ENCODE measurements around the gene STIM1. TPM values are rescaled to one million over a fixed set of nuclear protein-coding genes. Genes with fewer than 3 reads are reported as not detected.

The STIM1 gene
- total and polyA plus RNA-seq, 4 donors: 12.1 to 56.4 (median 41.2) TPM

- Histone ChIP-seq H3K27me3 (ENCODE audit: control insufficient read depth in 3 of 3, insufficient read depth in 3 of 3, low read length in 2 of 3) (no peaks in the 10 kb centered on the region), H3K4me3 (no peak overlapping the region), H3K36me3 (ENCODE audit: control insufficient read depth in 4 of 4, insufficient read depth in 4 of 4, low read length in 4 of 4) (peaks cover 0 to 12% (median 2%) of the 10 kb centered on the region in 4 donors), H3K9ac (ENCODE audit: insufficient read depth in 1 of 2, low read length in 2 of 2) (no peak overlapping the region), H3K9me3 (ENCODE audit: control insufficient read depth in 4 of 4, insufficient read depth in 3 of 4, low read length in 3 of 4) (no peaks in the 10 kb centered on the region), H3K4me1 (ENCODE audit: control insufficient read depth in 5 of 5, insufficient read depth in 5 of 5, low read length in 5 of 5) (peaks cover 10 to 42% (median 20%) of the 10 kb centered on the region in 5 donors), H3K27ac (ENCODE audit: low read depth in 1 of 2, low read length in 1 of 2) (peak overlapping the region in 1 of 2 donors; percentile 50)
- ATAC-seq (ENCODE audit: insufficient read depth, low FRiP score) (no peak), DNase-seq (no peak)
- 79 to 83% methylated on average over 2 of the region's 2 CpGs for WGBS, 2 donors
- TF ChIP-seq CTCF (IDR thresholded peaks at IDR 0.05; ENCODE audit: control extremely low read depth, extremely low read depth): no peak
Measured at GRCh38 chr11:3832816-3833215, 22.6 kb upstream of the STIM1 start.

DNA sequence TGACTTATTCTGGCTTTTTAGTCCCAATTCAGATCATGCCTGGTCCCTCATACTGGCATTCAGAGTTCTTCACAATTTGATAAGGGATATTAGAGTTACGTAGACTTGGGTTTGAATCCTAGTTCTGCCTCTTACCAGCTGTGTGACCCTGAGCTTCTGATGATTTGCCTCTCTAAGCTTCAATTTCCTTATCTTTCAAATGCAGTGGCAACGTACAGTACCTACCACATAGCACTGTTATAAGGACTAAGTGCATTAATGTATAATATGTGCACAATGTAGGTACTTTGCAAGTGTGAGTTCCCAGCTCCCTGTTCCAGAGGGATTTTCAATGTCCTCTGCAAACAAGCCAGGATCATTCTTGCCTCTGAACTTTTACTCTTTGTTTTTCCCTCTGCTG is 22.0 kb upstream of the STIM1 start:
- no peak for DNase-seq
- Histone ChIP-seq H3K27ac (ENCODE audit: low read depth in 1 of 2, low read length in 1 of 2) (peak overlapping the region in 1 of 2 donors; percentile 13), H3K4me1 (ENCODE audit: control insufficient read depth in 5 of 5, insufficient read depth in 5 of 5, low read length in 5 of 5) (peaks cover 15 to 46% (median 26%) of the 10 kb centered on the region in 5 donors), H3K9me3 (ENCODE audit: control insufficient read depth in 4 of 4, insufficient read depth in 3 of 4, low read length in 3 of 4) (no peaks in the 10 kb centered on the region), H3K36me3 (ENCODE audit: control insufficient read depth in 4 of 4, insufficient read depth in 4 of 4, low read length in 4 of 4) (peaks cover 0 to 10% (median 2%) of the 10 kb centered on the region in 4 donors), H3K27me3 (ENCODE audit: control insufficient read depth in 3 of 3, insufficient read depth in 3 of 3, low read length in 2 of 3) (no peaks in the 10 kb centered on the region), H3K9ac (ENCODE audit: insufficient read depth in 1 of 2, low read length in 2 of 2) (no peak overlapping the region), H3K4me3 (no peak overlapping the region)
- no peak for ATAC-seq (ENCODE audit: insufficient read depth, low FRiP score)
- WGBS, 2 donors: 68 to 84% methylated on average over 2 of the region's 2 CpGs
- no peak for TF ChIP-seq CTCF (IDR thresholded peaks at IDR 0.05; ENCODE audit: control extremely low read depth, extremely low read depth)

DNA sequence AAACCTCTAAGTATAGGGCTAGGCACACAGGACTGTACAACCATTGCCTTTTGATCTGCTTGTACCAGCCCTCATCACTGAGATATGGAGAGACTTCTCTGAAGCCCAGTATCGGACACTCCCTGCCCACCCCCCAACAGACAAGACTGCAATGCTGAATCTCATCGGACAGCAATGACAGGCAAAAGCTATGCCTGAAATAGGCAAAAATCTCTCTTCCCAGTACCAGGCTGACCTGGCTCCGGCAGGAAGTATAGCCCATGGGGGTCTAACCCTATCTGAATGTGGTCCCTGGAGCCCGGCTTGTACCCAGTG is 21.2 kb upstream of the STIM1 start:
- Histone ChIP-seq H3K36me3 (ENCODE audit: control insufficient read depth in 4 of 4, insufficient read depth in 4 of 4, low read length in 4 of 4) (peaks cover 0 to 10% (median 2%) of the 10 kb centered on the region in 4 donors), H3K27ac (ENCODE audit: low read depth in 1 of 2, low read length in 1 of 2) (peak overlapping the region in 1 of 2 donors; percentile 13), H3K9ac (ENCODE audit: insufficient read depth in 1 of 2, low read length in 2 of 2) (no peak overlapping the region), H3K4me1 (ENCODE audit: control insufficient read depth in 5 of 5, insufficient read depth in 5 of 5, low read length in 5 of 5) (peaks cover 15 to 51% (median 26%) of the 10 kb centered on the region in 5 donors), H3K4me3 (no peak overlapping the region), H3K27me3 (ENCODE audit: control insufficient read depth in 3 of 3, insufficient read depth in 3 of 3, low read length in 2 of 3) (no peaks in the 10 kb centered on the region), H3K9me3 (ENCODE audit: control insufficient read depth in 4 of 4, insufficient read depth in 3 of 4, low read length in 3 of 4) (no peaks in the 10 kb centered on the region)
- 39 to 55% methylated on average over 4 of the region's 4 CpGs for WGBS, 2 donors
- TF ChIP-seq CTCF (IDR thresholded peaks at IDR 0.05; ENCODE audit: control extremely low read depth, extremely low read depth): no peak
- DNase-seq (no peak), ATAC-seq (ENCODE audit: insufficient read depth, low FRiP score) (no peak)
